Nephron progenitor cell (in vitro differentiated cells): ENCODE measurements around the gene ATP8B3.

ENCODE experiments used
- DNase-seq: peaks from one replicate; pipeline ENCODE4 v3.0.0; 2021
- H3K27ac Mint-ChIP-seq: 2 replicates; pipeline ENCODE4 v1.8.0; 2021; ENCODE audit warnings: mild to moderate bottlenecking, moderate library complexity, mixed read lengths
- H3K27me3 Mint-ChIP-seq: 2 replicates; pipeline ENCODE4 v1.8.0; 2021; ENCODE audit warnings: mild to moderate bottlenecking, low read depth, mixed read lengths; ENCODE audit not compliant: poor library complexity
- H3K36me3 Mint-ChIP-seq: 2 replicates; pipeline ENCODE4 v1.8.0; 2021; ENCODE audit warnings: low read depth, mixed read lengths
- H3K4me1 Mint-ChIP-seq: 2 replicates; pipeline ENCODE4 v1.8.0; 2021; ENCODE audit warnings: mixed read lengths
- H3K4me3 Mint-ChIP-seq: 2 replicates; pipeline ENCODE4 v1.8.0; 2021; ENCODE audit warnings: mild to moderate bottlenecking, moderate library complexity, mixed read lengths
- H3K9me3 Mint-ChIP-seq: 2 replicates; pipeline ENCODE4 v1.8.0; 2021; ENCODE audit warnings: mild to moderate bottlenecking, moderate library complexity, mixed read lengths
- TF ChIP-seq, protein P1 (sequence below): fragments of 200-600 bp; sonication (generic); IDR thresholded peaks from 2 replicates; pipeline ENCODE4 v1.5.0; 2021; ENCODE audit warnings: antibody characterized with exemption

The ATP8B3 gene

DNA sequence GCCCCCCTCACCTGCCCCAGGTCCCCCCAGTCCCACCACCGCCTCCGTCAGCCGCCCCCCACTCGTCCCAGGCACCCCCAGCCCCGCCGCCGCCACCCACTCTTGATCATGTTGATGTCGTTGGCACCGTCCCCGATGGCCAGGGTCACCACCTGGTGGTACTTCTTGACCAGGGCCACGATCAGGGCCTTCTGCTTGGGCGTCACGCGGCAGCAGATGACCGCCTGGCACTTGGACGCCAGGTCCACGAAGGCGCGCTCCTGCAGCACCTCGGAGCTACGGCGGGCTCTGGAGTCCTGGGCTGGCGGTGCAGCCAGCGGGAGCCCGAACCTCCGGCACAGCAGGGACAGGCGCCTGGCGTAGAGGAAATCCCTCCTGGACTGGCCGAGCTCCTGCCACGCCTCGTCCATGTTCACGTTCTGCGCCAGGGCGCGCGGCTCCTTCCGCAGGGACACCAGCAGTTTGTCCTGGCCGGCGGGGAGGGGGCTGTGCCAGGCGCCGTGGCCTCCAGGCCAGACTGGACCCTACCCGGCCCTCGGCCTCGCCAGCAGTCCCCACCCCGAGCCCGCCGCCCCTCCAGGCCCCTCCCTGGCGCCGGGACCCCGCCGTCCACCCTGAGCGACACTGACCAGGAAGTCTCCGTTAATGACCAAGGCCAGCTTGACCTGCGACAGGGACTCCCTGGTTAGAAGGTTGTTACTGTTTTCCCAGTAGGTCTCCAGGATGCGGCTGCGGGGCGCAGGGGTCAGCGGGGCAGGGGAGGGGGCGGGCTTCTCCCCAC is 22.6 kb downstream of the ATP8B3 start:
- H3K9me3 Mint-ChIP-seq, result no peaks in the 10 kb centered on the region
- no peak overlapping the region for H3K4me3 Mint-ChIP-seq

DNA sequence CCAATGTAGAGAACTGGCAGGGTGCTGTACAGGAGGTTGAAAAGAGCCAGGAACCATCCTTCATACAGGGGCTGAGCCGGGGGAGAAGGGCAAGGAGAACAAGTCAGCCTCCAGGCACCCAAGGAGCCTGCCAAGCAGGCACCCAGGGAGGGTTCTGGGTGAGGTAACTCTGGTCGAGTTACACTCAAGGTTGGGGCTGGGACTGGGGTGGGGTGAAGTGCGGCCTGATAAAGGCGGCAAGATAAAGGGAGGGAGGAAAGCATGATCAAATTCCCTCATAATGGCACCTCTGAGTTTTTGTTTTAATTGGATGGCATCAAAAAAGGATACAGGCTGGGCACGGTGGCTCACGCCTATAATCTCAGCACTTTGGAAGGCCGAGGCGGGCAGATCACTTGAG is 25.0 kb downstream of the ATP8B3 start:
- Mint-ChIP-seq H3K27me3 (peaks cover 90% of the 10 kb centered on the region), H3K4me1 (no peaks in the 10 kb centered on the region), H3K36me3 (no peaks in the 10 kb centered on the region), H3K27ac (no peak overlapping the region), H3K4me3 (no peak overlapping the region), H3K9me3 (peaks cover 17% of the 10 kb centered on the region)
- TF ChIP-seq, protein P1, sequence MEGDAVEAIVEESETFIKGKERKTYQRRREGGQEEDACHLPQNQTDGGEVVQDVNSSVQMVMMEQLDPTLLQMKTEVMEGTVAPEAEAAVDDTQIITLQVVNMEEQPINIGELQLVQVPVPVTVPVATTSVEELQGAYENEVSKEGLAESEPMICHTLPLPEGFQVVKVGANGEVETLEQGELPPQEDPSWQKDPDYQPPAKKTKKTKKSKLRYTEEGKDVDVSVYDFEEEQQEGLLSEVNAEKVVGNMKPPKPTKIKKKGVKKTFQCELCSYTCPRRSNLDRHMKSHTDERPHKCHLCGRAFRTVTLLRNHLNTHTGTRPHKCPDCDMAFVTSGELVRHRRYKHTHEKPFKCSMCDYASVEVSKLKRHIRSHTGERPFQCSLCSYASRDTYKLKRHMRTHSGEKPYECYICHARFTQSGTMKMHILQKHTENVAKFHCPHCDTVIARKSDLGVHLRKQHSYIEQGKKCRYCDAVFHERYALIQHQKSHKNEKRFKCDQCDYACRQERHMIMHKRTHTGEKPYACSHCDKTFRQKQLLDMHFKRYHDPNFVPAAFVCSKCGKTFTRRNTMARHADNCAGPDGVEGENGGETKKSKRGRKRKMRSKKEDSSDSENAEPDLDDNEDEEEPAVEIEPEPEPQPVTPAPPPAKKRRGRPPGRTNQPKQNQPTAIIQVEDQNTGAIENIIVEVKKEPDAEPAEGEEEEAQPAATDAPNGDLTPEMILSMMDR, result no peak
- DNase-seq, result no peak

More for the DNA sequence above, 22.6 kb downstream of the ATP8B3 start:
- DNase-seq, result peak; percentile 60
- H3K36me3 Mint-ChIP-seq, result no peaks in the 10 kb centered on the region
- H3K4me1 Mint-ChIP-seq, result no peaks in the 10 kb centered on the region
- TF ChIP-seq, protein P1, result no peak
- H3K27ac Mint-ChIP-seq, result no peak overlapping the region
- H3K27me3 Mint-ChIP-seq, result peaks cover 80% of the 10 kb centered on the region

DNA sequence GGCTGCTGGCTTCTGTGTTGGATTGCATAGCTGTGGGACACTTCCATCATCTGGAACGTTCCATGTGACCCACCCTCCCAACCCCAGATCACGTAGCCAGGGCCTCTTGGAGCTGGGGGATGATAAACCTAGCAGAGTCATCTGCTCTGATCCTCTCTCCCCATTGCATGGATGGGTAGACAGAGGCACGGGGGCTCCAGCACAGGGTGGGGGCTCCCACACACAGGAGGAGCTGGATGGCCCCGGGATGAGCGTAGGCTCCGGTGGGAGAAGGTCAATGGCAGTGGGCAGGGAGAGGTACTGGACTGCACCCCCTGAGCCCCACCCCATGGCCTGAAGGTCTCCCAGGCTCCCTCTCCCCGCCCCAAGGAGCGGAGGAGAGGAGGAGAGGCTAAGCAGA is 25.4 kb downstream of the ATP8B3 start:
- Mint-ChIP-seq H3K36me3 (no peaks in the 10 kb centered on the region), H3K4me1 (no peaks in the 10 kb centered on the region), H3K27me3 (peaks cover 90% of the 10 kb centered on the region), H3K27ac (no peak overlapping the region), H3K4me3 (no peak overlapping the region), H3K9me3 (peaks cover 22% of the 10 kb centered on the region)
- TF ChIP-seq, protein P1, result no peak
- no peak for DNase-seq

DNA sequence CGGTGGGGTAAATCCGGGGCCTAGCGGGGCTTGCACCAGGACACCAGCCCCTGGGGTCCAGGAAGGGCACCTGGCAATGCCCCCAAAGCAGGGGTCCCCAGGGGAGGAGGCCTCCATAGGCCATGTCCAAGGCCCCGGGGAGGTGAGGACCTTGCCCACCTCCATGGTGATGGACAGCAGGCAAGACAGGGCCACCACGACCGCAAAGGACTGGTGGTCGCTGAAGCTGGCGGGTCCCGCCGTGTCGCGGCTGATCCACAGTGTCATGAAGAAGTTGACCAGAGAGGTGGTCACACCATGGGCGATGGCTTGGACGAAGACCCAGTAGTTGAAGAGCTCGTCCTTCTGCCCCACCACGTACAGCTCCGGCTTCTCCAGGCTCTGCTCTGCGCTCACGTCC is 26.8 kb downstream of the ATP8B3 start:
- TF ChIP-seq, protein P1, result no peak
- Mint-ChIP-seq H3K4me3 (no peak overlapping the region), H3K36me3 (no peaks in the 10 kb centered on the region), H3K27me3 (peaks cover 91% of the 10 kb centered on the region), H3K27ac (no peak overlapping the region), H3K9me3 (peaks cover 33% of the 10 kb centered on the region), H3K4me1 (no peaks in the 10 kb centered on the region)
- DNase-seq, result no peak

DNA sequence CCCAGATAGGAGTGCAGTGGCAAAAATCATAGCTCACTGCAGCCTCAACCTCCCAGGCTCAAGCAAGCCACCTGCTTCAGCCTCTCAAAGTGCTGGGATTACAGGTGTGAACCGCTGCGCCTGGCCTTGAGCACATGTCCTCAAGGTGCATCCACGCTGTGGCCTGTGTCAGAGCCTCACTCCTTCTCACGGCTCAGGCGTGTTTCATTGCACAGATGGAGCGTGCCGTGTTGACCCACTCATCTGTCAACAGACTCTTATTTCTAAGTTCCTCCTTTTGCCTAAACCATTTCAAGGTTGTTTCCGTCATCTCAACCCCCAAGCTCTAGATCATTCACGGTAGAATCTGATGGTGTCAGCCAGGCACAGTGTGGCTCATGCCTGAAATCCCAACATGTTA is 28.2 kb downstream of the ATP8B3 start:
- Mint-ChIP-seq H3K9me3 (peaks cover 33% of the 10 kb centered on the region), H3K4me3 (no peak overlapping the region), H3K27me3 (peaks cover 100% of the 10 kb centered on the region), H3K27ac (no peak overlapping the region), H3K36me3 (no peaks in the 10 kb centered on the region), H3K4me1 (no peaks in the 10 kb centered on the region)
- TF ChIP-seq, protein P1, result no peak
- DNase-seq, result no peak

DNA sequence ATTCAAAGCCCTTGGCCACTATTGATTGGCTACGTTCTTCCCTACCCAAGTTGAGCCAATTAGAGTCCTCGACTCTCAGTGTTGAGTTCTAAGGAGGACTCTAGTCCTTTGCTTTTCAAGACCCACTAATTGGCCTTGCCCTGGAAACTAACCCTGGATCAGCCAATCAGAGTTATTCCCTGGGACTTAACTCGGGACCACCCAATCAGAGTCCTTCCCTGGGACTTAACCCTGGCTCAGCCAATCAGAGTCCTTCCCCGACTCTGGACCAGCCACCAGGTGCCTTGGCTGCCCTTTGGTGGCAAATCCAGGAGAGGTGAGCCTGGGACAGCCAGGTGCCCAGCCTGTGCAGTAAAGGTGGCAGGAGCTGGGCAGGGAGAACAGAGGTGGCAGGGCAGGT is 28.7 kb downstream of the ATP8B3 start:
- no peak overlapping the region for H3K4me3 Mint-ChIP-seq
- peaks cover 100% of the 10 kb centered on the region for H3K27me3 Mint-ChIP-seq
- H3K4me1 Mint-ChIP-seq, result no peaks in the 10 kb centered on the region
- DNase-seq, result no peak
- H3K9me3 Mint-ChIP-seq, result peaks cover 33% of the 10 kb centered on the region
- TF ChIP-seq, protein P1, result no peak
- H3K27ac Mint-ChIP-seq, result no peak overlapping the region
- H3K36me3 Mint-ChIP-seq, result no peaks in the 10 kb centered on the region
